Endothelial cell of umbilical vein (primary cell): ENCODE results near the gene AKT3.

Experiments
- CTCF ChIP-seq, 2 donors: IDR thresholded peaks; 1 replicate in 1 of 2; 2 replicates in 1 of 2; pipeline ENCODE4 v1.5.1; 2011; ENCODE audit warnings: low read length in 2 of 2, mild to moderate bottlenecking in 2 of 2, moderate library complexity in 2 of 2, control low read depth in 1 of 2, inconsistent platforms in 1 of 2, low read depth in 1 of 2; ENCODE audit not compliant: insufficient read depth in 1 of 2; ENCODE audit errors: extremely low read depth in 1 of 2
- EZH2 ChIP-seq: IDR thresholded peaks from 2 replicates; pipeline ENCODE4 v1.6.1; 2012; ENCODE audit warnings: borderline replicate concordance, low read depth, mild to moderate bottlenecking, moderate library complexity, low read length, inconsistent platforms; ENCODE audit not compliant: severe bottlenecking
- JUN ChIP-seq: IDR thresholded peaks from 2 replicates; pipeline ENCODE4 v1.6.1; 2011; ENCODE audit warnings: borderline replicate concordance, low read depth; ENCODE audit not compliant: insufficient read length, insufficient read depth
- MAX ChIP-seq: IDR thresholded peaks from 2 replicates; pipeline ENCODE4 v1.6.1; 2011; ENCODE audit not compliant: insufficient read depth, insufficient read length
- MYC ChIP-seq: IDR thresholded peaks from one replicate; pipeline ENCODE4 v1.6.1; 2011; ENCODE audit warnings: mild to moderate bottlenecking, low read depth, low read length
- POLR2A ChIP-seq: IDR thresholded peaks from 2 replicates; pipeline ENCODE4 v1.6.1; 2012; ENCODE audit warnings: low read depth, mild to moderate bottlenecking, control low read depth, low read length
- POLR2AphosphoS5 ChIP-seq: IDR thresholded peaks from 2 replicates; pipeline ENCODE4 v1.6.1; 2012; ENCODE audit warnings: low read depth, mild to moderate bottlenecking, control low read depth, low read length, moderate library complexity; ENCODE audit not compliant: insufficient read depth

GRCh38 chr1:243475966-243476365 is 374.1 kb downstream of the AKT3 start:
- TF ChIP-seq CTCF (IDR thresholded peaks at IDR 0.05; ENCODE audit: extremely low read depth in 1 of 2, insufficient read depth in 1 of 2, low read depth in 1 of 2, low read length in 2 of 2) (no peak), EZH2 (no peak), POLR2A (no peak), POLR2AphosphoS5 (no peak), MAX (no peak), MYC (no peak), JUN (no peak)
